Stromal cell of bone marrow (primary cell): ENCODE measurements around the gene EGF.

Experiments used
- DNase-seq: peaks from one replicate; pipeline ENCODE4 v3.0.0-alpha.2; 2012; ENCODE audit warnings: low read depth

The EGF gene

DNA sequence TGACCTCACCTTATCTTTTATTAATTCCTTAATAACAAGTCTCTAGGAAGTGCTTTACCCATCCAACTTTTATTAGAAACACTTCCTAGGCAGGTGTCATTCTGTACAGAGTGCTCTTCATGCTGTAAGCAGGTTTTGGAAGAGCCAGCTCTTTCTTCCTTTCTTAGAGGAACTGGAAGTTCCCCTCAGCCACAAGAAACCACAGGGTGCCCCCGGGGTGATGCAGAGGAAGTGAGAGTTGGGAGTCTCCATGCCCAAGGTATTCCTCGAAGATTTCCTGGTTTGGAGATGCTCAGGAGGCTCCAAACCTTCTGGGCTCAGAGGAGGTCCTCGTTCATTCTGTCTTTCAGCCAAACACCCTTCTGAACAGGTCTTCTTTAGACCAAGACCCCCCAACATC lies 83.8 kb downstream of the EGF start:
- no peak for DNase-seq

DNA sequence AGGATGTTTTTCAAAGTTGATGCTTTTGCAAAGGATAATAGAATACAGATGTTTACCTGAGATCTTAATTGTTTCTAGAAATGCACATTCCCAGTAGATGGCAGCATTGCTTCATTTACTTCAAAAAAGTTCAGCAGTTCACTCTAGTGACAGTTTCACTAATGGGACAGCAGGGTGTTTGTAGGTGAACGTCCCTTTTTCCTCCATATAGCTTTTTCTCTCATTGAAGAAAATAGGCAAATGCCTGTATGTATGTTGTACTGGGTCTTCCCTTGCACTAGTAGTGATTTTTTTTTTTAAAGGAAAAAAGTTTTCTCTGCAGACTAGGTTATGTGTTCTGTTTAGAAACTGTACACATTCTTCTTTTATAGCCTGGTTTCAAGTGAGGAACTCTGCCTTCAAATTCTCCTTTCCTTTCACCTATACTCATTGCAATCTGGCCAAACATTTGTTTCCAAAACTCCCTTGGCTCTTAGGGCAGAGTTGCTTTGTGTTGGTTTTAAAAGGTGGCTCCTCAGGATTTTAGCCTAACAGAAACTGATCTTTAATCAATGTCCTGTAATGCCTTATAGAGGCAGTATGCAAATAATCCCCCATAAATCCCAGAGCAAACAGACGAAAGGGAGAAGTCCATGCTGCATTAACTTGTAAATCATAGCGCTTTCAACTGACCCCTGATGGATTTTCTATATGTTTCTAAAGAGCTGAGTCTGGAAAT lies 86.3 kb downstream of the EGF start:
- peak; percentile 37 for DNase-seq

DNA sequence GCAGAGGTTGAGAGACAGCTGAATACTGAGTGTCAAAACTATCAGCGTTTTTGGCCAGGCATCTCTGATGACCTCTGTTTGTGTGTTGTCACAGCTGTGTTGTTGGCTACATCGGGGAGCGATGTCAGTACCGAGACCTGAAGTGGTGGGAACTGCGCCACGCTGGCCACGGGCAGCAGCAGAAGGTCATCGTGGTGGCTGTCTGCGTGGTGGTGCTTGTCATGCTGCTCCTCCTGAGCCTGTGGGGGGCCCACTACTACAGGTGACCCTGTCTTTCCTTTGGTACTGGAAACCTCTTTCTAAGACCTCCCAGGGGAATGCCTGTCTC lies 86.9 kb downstream of the EGF start:
- DNase-seq: no peak

DNA sequence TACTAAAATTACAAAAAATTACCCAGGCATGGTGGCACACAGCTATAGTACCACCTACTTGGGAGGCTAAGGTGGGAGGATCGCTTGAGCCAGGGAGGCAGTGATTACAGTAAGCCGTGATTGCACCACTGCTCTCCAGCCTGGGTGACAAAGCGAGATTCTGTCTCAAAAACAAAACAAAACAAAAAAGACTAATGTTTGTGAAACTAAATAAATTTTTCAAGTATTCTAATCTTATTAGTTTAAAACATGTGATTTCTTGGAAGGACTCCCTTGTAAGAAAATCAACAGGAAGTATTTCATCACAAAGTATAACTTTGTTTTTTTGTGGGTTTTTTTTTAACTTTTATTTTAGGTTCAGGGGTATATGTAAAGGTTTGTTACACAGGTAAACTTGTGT lies 89.6 kb downstream of the EGF start:
- no peak for DNase-seq

DNA sequence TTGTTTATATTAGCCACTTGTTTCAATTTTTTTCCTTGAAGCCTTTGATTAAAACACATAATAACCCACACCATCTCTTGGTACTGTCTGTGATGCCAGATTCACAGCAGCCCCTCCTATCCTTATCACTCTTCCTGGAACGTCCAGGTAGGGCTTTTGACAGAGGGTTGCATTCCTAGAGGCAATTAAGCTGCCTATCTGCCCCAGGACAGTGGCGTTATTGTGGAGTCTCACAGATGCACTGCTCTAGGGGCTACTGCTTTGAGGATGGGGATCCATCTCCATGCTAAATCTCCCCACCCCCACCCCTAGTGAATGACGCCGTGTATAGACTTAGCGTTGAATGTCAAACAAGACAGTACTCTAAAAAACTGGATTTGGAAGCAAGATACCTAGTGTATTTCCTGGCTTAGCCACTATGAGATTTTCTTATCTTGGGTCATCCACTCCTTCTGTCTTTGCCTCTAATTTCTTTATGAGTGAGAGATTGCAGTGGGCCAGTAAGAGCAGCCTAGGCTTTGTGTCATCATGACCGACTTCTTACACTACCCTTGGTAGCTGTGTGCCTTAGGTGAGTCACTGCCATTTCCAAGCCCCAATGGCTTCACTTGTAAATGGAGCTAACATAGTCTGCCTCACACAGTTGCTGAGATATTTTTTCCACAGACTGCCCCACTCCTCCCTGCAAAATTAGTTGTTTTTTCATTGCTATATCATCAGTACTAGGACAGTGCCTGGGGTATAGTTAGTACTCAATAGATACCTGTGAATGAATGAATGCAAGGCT lies 90.9 kb downstream of the EGF start:
- no peak for DNase-seq

DNA sequence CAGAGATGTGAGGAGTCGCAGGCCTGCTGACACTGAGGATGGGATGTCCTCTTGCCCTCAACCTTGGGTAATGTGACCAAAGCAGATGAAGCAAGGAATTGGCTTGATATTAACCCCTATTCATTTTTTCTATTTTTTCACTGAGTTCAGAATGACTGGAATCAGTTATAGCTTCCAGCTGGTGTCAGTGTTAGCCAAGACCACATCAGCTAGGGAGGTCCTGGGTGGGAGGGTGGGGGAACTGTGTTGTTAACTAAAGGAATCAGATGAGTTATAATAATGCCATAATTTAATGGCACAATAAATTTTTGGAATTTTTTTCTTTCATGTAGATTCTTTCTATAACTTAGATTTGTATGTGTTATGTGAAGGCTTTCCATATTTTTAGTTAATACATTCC lies 91.9 kb downstream of the EGF start:
- DNase-seq: no peak

DNA sequence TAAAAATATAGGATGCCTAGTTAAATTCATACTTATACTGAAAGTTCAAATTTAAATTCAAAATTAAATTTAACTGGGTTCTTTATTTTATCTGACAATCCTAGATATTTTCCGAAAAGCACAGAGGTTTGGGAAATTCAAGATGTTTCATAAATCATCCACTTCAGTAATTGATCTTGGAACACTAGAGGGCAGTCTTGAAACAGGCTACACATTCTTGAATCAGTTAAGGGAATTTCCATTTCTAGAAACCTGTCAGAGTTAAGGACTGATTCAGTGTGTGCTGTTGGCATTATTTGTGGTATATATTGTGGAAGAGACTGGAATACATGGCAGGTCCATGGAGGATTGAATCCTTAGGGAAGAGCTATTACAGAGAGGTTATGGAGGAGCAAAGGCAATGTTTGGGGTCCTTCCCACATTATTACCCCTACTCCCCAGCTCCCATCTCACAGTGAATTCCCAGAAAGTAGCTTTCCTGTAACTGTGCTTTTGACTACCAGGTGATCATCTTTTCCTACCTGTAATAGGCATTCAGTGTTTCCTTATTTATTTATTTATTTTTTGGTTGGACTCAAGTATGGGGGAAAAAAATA lies 92.9 kb downstream of the EGF start:
- DNase-seq: peak; percentile 60

DNA sequence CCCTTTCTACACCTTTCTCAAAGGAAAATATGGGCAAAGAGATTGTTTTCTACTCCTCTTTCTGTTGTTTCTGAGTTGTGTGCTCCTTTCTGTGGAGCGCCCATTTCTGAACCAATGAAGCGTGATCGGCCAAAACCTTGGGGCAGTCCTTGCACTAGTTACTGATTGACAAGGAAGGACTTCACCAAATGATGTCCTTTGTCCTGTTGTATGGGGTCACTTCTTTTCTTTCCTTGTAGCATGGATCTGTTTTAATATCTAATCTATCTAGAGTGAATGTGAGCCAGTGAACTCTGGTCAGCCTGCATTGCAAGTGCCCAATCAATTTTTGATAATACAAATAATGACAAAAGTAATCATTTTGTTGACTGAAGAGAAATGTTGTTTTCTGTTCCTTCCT lies 94.5 kb downstream of the EGF start:
- DNase-seq: no peak

DNA sequence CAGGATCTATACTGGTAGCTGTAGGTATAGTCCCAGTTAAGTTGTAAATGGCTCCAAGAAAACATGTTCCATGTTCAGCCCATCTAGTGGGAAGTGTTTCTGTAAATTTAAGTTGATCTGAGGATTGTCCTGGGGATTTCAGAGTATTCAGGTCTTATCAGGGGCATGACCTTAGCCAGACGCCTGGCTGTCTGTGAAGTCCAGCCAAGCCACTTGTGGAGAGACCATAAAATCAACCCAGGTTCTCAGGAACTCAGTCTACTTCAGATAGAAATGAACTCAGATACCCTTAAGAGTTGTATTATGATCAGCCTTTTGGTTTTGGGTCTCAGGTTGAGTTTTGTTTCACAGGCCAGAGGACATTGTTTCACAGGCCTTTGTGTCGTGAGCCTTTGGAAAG lies 95.9 kb downstream of the EGF start:
- DNase-seq: no peak

DNA sequence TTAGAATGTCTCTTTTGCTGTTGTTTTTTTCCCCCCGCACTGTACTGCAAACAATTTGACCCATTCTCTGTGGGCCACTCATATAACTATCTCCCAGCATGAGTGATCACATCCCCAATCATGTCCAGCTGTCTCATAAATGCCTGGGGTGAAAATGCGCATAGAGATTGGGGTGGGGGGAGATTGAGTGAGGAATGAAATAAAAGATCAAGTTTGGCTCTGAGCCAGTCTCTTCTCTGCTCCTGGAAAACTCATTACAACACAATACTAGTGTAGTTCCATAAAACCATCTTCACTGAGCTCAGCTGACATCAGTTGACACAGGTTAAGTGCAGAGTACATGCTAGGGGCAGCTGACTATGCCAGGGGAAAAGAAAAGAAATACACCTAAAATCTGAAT lies 96.9 kb downstream of the EGF start:
- no peak for DNase-seq

DNA sequence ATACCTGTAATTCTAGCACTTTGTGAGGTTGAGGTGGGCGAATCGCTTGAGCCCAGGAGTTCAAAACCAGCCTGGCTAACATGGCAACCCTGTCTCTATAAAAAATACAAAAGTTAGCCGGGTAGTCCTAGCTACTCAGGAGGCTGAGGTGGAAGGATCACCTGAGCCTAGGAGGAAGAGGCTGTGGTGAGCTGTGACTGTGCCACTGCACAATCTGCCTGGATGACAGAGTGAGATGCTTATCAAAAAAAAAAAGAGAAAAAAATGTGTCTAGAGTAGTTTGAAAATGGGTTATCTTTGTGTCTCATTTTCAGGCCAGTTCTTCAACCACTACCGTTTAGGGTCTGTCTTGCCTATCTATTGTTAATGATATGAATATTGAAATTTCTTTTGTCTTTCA lies 98.1 kb downstream of the EGF start:
- DNase-seq: no peak

DNA sequence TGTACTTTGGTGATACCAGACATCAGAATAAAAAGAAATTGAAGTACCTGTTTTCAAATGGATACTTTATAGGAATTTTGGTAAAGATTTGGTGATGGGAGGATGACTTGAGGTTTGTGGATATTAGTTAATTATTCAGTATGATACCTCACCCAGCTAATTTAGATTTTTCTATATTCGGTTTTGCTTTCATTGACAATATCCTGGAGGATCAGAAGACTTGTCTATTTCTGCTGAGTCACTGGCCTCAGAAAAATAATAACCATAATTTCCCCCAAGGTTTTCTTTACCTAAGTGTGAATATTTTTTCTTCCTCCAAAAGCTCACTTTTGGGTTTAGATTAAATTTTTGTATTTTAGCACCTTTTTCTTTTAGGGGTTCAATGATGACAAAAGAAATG lies 100.2 kb downstream of the EGF start:
- no peak for DNase-seq

DNA sequence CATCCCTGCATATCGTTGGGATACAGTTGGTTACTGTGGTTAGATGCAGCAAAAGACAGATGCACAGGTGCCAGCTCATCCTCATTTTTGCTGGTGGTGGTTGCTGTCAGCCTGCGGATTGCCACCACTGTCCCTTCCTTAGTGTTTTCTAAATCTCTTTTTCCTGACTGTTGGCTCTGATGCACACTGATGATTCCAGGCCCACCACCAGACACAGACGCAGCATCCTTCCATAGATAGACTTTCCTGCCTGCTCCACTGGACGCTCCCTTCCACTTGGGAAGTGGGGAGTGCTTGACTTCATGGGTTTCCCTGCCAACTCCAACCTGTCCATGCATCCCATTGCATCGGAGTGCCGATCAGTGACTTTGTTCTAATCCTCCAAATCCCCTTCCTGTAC lies 101.5 kb downstream of the EGF start:
- DNase-seq: no peak

DNA sequence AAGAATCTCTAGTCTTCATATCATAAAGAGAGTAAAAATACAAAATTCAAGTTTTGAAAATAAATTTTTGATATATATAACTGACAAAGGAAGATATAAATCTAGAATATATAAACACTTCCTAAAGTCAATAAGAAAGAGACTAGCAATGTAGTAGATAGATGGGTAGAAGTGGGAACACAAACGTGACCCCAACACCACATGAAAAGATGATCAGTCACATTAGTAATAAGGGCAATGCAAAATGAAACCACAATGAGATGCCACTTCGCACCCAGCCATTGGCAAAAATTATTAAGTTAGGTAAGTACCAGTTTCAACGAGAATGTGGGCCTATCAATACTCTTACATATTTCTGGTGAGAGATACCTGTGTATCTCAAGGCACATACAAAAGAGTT lies 106.5 kb downstream of the EGF start:
- no peak for DNase-seq

DNA sequence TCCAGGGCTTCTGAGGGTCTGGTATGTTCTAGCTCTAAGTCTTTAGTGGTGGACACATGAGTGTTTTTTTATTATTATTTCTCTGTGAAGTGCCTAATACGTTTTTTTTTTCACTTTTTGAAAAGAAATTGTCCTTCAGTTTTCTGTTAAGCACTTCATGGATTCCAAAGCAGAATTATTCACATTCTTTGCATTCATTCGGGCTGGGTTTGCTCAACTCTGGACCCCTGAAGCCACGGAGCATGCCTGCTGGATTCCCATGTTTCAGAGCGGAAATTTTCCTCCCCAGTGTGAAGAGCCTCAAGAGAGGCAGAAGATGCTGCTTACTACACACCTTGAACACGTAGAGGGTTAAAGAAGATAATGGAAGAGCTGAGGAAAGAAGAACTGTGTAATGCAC lies 107.5 kb downstream of the EGF start:
- no peak for DNase-seq

DNA sequence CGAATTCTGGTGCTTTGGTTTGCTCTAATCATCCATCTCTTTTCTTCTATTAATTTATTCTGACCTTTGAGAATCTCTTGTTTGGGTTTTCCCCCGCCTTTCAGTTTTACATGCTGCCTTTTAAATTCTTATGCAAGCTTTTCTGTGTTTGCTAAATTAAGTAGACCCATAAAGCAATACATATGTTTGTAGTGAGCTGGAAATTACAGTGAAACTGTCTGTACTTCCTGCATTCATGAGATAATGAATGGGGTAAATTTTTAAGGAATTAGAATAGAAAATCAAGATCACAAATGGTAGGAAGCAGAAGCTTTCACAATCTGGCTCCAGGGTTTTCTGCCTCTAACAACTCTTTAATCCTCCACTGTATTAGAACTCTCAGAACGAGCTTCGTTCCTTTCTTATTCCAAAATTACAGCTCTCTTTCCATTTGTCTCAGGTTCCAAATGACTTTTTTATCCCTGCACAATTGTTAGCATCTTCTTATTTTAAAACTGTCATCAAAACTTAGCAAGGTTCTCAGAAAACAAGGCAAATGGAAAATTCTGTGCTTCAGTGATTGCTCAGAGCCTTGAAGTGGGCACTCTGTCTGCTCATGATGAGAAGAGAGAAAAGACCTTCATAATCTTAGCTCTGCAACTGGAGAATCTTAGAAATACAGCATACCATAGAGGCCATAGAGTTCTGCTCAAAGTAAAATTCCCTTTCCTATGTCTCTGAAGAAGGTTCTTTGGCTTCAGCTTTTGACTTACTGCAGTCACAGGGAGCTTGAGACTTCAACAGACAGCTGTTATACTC lies 108.2 kb downstream of the EGF start:
- no peak for DNase-seq

DNA sequence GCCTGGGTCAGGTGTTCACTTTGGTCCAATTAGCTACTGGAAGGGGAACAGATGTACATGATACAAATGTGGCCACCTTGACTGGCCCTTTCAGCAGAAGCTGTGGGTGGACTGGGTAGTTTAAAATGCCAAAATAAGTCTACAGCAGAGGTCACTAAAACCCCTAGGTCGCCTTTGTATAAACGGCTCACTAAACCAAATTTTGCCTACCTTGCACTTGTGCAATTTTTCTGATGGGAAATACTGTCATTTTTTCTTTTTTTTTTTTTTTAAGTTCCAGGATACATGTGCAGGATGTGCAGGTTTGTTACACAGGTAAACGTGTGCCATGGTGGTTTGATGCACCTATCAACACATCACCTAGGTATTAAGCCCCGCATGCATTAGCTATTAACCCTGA lies 109.8 kb downstream of the EGF start:
- DNase-seq: no peak

DNA sequence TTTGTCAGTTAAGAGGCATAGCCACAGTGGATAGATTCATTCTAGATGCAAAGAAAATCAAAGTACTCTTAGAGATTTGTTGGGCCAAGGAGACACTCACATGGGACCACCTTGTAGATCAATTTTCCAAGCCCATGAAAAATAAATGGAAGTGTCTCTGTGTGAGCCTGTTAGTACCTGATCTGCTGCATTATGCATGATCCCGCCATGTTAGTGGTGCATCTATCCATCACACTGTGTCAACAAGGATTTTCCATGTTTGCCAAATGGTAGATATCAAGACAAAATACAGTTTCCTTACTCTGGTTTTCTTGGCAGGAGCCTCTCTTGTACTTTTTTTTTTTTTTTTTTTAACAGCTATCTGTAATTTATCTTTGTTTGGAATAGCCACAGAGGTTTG lies 112.4 kb downstream of the EGF start:
- no peak for DNase-seq

DNA sequence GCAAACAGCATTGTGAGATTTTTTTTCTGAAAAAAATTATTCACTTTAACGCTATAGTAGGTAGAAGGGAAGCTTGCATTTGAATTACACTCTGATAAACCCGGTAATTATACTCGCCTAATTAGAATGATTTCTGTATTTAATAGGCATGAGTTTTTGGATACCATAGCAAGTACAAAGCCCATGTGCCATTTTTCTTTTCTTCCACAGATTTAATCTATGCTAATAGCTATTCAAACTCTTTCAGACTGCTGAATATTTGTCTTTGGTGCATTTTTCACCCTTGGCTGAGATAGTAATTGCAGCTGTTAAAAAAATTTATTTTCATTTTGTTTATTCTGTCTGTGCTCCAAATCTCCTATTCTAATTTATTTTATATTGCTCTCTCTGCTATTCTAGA lies 113.0 kb downstream of the EGF start:
- no peak for DNase-seq

DNA sequence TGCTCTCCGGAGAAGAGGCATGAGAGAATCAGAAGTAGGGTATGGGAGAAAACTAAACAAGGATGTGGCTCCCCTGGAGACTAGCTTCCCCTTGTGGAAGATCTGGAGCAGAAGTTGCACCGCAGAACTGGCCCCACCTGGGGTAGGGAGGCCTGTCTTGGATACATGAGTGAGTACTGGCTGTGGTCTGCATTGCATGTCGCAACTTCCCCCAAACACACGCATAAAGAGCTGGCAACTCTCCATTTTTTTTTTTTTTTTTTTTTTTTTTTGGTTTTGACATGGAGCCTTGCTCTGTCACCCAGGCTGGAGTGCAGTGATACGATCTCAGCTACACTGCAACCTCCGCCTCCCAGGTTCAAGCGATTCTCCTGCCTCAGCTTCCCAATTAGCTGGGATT lies 119.9 kb downstream of the EGF start:
- no peak for DNase-seq

DNA sequence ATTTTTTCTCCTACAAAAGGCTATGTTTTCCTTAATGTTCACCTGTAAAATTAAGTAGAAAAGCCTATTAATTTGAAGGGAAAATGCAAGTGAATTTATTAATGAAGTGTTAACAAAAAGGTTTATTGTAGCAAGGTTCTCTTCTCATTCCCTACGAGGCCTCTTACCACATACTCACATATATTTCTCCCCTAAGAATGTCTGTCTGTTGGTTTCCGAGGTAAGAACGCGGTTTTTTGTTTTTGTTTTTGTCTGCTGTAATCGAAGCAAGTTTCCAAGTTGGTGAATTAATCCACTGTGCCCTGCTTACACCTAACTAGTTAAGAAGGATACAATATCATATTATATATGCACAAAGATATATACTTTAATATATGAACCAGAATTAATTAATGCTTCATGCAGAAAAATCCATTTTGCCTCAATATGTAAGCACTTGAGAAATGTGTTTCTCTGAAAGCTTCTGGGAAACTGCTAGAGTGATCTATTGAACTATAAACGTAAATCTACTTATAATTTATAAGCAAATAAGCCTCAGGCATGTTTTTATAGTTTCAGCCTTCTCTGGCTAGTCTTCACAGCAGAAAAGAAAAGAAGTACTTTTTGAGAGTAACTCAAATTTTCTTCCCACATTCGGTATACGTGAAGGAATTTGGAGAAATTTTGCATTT lies 120.8 kb downstream of the EGF start:
- DNase-seq: no peak

DNA sequence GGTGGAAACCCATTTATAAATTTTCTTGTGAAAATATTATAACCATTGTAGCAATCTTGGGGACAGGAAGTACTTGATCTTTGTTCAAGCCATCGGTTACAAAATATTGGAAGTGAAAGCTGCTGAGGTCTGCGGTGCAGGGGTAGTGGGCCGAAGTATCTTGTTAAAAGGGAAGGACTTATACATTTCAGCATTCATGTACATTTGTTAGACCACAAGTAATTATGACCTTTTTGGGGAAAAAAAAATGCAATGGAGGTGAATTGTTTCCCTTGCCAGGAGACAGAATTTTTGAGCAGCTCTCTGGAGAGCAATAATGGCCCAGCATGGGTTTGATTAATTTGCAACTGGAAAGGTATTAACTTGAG lies 121.3 kb downstream of the EGF start:
- DNase-seq: no peak
